VCaP (cell line): ENCODE data around the gene FANCI.
A peak's percentile ranks its signal among the peaks of the same experiment; 100 is the strongest.

Source experiments
- H3K27ac ChIP-seq: fragments of 450-650 bp; 2 replicates; pipeline ENCODE4 v1.5.1; 2017
- CTCF ChIP-seq: fragments of 450-650 bp; conservative IDR thresholded peaks from 2 replicates; pipeline ENCODE4 v1.5.1; 2017; ENCODE audit warnings: mild to moderate bottlenecking, moderate library complexity

The FANCI gene

GRCh38 chr15:89333959-89334509, 90.3 kb downstream of the FANCI start:
- TF ChIP-seq CTCF, result no peak
- H3K27ac ChIP-seq, result peak overlapping the region; percentile 92

DNA sequence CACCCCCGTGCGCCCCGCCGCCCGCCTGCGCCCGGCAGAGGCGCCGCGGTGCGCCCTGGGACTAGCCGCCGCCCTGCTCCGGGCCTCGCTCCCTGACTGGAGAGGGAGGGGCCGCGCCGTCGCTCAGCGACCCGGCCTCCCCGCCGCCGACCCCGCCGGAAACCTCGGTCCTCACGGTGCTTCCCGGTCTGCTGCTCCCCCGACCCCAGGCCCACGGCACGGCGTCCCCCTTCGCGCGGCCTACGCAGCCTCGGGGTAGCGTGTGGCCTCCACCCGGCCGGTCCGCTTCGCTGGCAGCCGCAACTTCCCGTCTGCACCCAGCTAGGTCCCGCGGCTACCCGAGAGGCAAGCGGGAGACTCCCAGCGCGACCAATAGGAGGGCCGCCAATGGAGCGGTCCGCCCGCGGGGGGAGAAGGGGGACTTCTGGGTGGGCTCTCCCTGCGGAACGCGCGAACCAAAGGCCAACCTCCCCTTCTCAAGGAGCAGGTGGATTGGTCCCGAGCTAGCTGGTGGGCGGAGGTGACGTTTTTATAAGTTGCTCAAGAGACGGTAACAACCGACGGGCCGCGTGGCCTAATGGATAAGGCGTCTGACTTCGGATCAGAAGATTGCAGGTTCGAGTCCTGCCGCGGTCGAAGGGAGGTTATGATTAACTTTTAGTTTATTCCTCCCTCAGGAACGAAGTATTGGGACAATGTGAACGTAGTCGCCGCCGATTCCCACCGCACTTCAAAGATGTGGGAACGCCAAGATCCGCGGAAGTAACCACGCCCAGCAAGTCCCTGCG, 90.9 kb downstream of the FANCI start, which contains the start of gene POLG:
TSS of gene POLG (minus strand) at position 315 of the 788 bp plus-strand sequence. CDS start 1,070 bp downstream, outside the sequence.
- peak within 1 kb of the TSS; percentile 92 for H3K27ac ChIP-seq
- TF ChIP-seq CTCF, result no peak

- H3K27ac ChIP-seq, result peak overlapping the region; percentile 92
- no peak for TF ChIP-seq CTCF
Measured at GRCh38 chr15:89335298-89336041, 91.7 kb downstream of the FANCI start.

- H3K27ac ChIP-seq, result no peak overlapping the region
- TF ChIP-seq CTCF, result no peak
Measured at GRCh38 chr15:89338036-89338435, 94.3 kb downstream of the FANCI start.

DNA sequence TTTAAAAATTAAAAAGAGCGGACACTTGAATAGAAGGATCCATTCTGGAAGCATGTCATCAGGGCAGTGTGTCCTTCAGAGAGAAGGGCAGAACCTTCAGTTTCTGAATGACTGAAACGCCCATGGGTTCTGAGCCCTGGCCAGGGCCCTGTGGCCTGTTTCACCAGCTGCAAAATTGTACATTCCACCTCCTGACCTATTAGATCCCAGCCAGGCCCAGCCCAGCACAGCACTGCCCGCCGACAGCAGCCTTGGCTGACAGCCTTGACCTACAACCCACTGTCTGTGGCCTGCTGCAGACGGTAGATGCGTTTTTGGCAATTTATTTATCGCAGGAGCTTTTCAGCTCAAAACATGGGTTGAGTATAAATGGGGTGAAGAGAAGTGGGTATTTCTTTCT, 96.8 kb downstream of the FANCI start:
- H3K27ac ChIP-seq, result peak overlapping the region; percentile 56
- TF ChIP-seq CTCF, result no peak

DNA sequence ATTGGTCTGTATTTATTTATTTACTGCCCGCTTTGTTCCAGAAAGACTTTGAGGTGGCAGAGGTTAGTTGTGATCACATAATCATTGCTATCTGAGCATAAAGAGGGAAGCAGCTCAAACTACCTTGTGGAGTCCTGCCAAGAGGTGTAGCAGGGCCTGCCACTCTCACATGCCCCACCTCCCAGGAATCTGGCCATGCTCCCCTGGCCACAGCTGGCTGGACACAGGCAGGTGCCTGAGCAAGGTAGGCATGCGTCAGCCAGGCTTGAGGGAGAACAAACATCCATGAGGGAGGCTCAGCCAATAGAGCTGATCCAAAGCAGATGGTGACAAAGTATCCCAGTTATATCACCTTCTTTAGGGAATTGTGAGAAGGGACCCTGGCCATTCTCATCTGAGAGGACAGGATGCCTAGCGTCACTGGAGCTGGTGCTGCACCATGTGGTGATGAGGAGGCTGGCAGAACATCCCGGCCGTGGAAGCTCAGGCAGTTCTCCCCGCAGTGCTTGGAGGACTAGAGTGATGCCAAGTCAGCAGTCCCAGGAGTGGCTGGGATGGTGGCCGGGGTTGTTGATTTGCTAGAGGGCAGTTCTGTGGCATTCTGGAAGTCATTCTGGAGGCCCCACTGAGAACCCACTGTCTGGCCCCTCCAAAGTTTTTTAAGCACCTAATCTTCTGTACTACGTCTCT, 97.7 kb downstream of the FANCI start:
- no peak for TF ChIP-seq CTCF
- peak overlapping the region; percentile 56 for H3K27ac ChIP-seq

GRCh38 chr15:89342840-89343239, 99.1 kb downstream of the FANCI start:
- no peak overlapping the region for H3K27ac ChIP-seq
- TF ChIP-seq CTCF, result no peak
